Urinary bladder (tissue), 4 donors: ENCODE results near the gene CPSF4L. TPM values are rescaled to one million over a fixed set of nuclear protein-coding genes. Genes with fewer than 3 reads are reported as not detected.
"Not testable (repeated sequence)": the region's sequence is repeated elsewhere in the genome, so short reads cannot be mapped to it uniquely, and the experiment has no call there.

ENCODE experiments used
- DNase-seq: peaks from one replicate; pipeline ENCODE4 v3.0.0-alpha.2; 2015; ENCODE audit errors: extremely low spot score
- H3K27ac ChIP-seq: one replicate; pipeline ENCODE4 v1.5.1; 2013; ENCODE audit warnings: low read depth, mild to moderate bottlenecking, moderate library complexity
- H3K36me3 ChIP-seq: one replicate; pipeline ENCODE4 v1.6.1; 2013; ENCODE audit warnings: mild to moderate bottlenecking, moderate library complexity; ENCODE audit not compliant: insufficient read depth
- H3K4me1 ChIP-seq: one replicate; pipeline ENCODE4 v1.6.1; 2013; ENCODE audit warnings: mild to moderate bottlenecking, moderate library complexity; ENCODE audit not compliant: insufficient read depth
- H3K4me3 ChIP-seq: one replicate; pipeline ENCODE4 v1.5.1; 2013; ENCODE audit warnings: low read depth, low read length
- WGBS: extraction: QIAGEN DNeasy Blood & Tissue Kit; methylation state at CpG from one replicate; pipeline ENCODE4 v1.1.7; 2013; 5-methylcytosine and 5-hydroxymethylcytosine counted together
- polyA plus RNA-seq: library from polyadenylated mRNA; stranded (reverse); fragments of 200-250 nt; gene quantifications from one replicate; pipeline ENCODE4 v1.2.3, GENCODE V29; 2013
- total RNA-seq: library from RNA; depleted of rRNA; stranded (reverse); fragments of >200 nt; gene quantifications from one replicate; pipeline ENCODE4 v1.2.3, GENCODE V29; 2014
- donor health status: healthy with polysubstance abuse.
- donor health status: healthy.

The CPSF4L gene, protein sequence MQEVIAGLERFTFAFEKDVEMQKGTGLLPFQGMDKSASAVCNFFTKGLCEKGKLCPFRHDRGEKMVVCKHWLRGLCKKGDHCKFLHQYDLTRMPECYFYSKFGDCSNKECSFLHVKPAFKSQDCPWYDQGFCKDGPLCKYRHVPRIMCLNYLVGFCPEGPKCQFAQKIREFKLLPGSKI
- total RNA-seq (0.42 TPM), polyA plus RNA-seq (not detected)

DNA sequence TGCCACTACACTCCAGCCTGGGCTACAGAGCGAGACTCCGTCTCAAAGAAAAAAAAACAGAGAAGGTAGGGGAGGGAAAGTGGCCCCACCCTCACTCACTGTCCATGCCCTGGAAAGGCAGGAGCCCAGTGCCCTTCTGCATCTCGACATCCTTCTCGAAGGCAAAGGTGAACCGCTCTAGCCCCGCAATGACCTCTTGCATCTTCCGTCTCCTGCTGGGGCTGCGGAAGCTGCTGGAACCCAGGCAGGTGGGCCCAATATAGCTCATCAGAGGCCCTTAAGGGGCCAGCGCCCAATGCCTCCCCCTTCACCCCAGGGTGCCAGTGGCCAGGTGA is at the start of gene CPSF4L:
Gene CPSF4L, minus strand, starts transcription at position 264 of the 335 bp plus-strand sequence. Its CDS starts 62 bp downstream, at position 202.
- no peak within 1 kb of the TSS for H3K4me3 ChIP-seq
- no peaks in the 10 kb centered on the region for H3K4me1 ChIP-seq
- H3K36me3 ChIP-seq = no peaks in the 10 kb centered on the region
- 96% methylated on average over 9 of the region's 9 CpGs for WGBS
- DNase-seq = no peak
- no peak within 1 kb of the TSS for H3K27ac ChIP-seq

DNA sequence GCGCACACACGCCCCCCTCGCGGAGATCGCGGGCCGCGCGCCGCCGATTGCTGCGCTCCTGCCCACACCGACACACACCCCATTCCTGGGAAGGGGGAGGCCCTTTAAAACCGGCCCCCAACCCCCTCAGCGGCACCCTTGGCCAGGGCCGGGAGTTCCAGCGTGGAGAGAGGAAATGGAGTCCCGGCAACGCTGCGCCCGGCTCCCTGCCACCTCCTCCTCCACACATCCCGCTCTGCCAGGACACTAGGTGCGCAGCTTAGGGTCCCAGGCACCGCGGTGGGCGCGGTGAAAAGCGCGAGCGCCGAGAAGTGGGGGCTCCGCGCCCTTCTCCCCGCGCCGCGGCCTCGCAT is 49.7 kb upstream of the CPSF4L start:
- no peaks in the 10 kb centered on the region for H3K4me1 ChIP-seq
- no peak for DNase-seq
- 0% methylated on average over 38 of the region's 38 CpGs for WGBS
- H3K4me3 ChIP-seq = peak overlapping the region; percentile 94
- H3K27ac ChIP-seq = peak overlapping the region; percentile 99
- H3K36me3 ChIP-seq = no peaks in the 10 kb centered on the region

DNA sequence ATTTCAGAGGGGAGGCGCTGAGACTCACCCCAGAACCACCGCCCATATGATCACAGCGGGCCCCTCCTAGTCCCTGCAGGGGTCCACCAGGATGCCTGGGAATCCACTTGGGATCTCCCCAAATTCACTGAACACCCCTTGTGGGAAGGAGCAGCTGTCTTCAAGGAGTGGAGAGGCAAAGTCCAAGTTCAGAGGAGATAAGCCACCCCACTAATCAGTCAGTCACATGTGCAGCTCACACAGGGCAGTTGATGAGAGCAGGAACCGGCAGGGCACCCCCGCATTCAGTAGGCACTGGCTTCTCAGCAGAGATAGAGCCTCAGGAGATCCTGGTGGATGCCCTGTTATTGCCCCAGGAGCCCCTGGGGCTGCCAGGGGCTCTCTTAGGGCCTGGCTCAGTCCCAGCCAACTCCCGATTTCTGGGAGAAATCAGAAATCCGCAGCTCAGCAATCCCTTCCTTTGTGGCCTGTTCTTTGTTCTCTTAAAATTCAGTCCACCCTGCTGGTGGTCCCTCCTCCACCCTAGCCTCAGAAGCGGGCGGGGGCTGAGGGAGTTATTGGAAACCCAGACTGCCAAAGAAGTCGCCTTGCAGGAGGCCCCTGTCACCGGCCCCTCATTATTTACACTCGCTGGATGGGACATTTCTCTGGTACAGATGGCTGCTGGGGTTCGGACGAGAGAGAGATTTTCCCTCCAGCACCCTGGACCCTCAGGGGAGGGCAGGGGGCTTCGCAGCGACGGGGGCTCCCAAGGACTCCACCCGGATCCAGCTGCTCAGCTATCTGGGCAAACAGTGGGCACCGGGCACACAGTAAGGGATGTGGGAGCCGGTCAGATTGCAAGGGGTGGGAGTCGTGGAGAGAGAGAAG is 48.3 kb upstream of the CPSF4L start:
- DNase-seq = no peak
- 15% methylated on average over 21 of the region's 21 CpGs for WGBS
- H3K36me3 ChIP-seq = no peaks in the 10 kb centered on the region
- H3K27ac ChIP-seq = peak overlapping the region; percentile 92
- peak overlapping the region; percentile 94 for H3K4me3 ChIP-seq
- no peaks in the 10 kb centered on the region for H3K4me1 ChIP-seq

DNA sequence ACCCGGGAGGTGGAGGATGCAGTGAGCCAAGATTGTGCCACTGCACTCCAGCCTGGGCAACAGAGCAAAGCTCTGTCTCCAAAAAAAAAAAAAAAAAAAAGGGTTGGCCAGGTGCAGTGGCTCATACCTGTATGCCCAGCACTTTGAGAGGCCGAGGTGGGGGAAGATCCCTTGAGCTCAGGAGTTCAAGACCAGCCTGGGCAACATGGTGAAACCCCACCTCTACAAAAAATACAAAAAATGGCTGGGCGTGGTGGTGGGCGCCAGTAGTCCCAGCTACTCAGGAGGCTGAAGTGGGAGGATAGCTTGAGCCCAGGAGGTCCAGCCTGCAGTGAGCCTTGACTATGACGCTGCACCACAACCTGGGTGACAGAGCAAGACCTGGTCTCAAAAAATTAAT is 47.3 kb upstream of the CPSF4L start:
- H3K4me1 ChIP-seq, H3K36me3 ChIP-seq, DNase-seq: not testable (repeated sequence)
- WGBS = 69% methylated on average over 5 of the region's 5 CpGs
- H3K27ac ChIP-seq = peak overlapping the region; percentile 44
- H3K4me3 ChIP-seq = peak overlapping the region; percentile 94

DNA sequence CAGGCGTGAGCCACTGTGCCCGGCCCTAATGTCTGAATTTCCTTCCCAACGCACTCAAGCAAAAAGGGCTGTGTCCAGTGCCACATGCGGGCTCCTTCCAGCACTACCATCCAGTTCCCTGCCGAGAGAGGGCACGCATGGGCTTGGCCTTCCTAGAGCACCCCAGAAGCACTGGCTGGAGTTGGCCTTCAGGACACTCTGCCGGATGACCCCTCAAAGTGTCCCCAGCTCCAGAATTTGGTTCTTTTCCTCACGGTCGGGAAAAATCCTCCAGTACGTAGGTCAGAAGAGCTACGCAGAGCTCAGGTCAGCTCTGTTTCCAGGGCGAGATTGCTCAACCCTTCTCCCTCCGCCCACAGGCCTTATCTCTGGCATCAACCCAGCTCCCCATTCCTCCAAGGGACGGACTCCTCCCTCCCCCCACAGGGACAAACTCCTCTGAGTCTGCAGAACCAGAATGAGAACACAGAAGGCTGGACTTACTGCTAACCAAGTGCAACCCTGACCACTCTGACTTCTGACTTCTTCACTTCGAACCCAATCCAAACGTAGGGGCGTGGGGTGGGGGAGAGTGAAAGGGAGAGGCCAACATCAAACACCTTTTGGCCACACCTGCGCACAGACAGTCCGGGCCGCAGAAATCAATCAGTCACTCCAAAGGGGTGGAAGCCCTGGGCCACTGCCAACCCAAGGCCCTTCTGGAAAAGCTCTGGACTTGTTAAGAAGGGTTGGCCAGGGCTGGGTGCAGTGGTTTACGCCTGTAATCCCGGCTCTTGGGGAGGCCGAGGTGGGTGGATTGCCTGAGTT is 46.5 kb upstream of the CPSF4L start:
- H3K4me3 ChIP-seq = peak overlapping the region; percentile 27
- no peak for DNase-seq
- H3K4me1 ChIP-seq = no peaks in the 10 kb centered on the region
- no peaks in the 10 kb centered on the region for H3K36me3 ChIP-seq
- peak overlapping the region; percentile 95 for H3K27ac ChIP-seq
- WGBS = 34% methylated on average over 23 of the region's 23 CpGs

DNA sequence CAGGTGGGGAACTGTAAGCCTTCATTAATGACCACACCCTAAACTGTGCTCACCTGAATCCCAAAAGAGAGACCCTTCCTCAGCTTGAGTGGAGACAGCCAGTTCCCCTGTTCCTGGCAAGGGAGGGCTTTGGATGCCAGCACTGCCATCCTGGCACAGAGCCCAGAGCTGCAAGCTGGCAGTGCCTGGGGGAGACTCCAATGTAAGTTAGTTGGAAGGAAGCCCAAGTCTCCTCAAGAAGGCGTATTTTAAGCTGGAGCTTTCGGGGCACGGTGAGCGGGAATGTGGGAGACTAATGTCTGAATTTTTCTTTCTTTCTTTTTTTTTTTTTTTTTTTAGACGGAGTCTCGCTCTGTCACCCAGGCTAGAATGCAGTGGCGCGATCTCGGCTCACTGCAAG is 45.5 kb upstream of the CPSF4L start:
- Histone ChIP-seq H3K4me3 (no peak overlapping the region), H3K27ac (peak overlapping the region; percentile 62), H3K36me3 (no peaks in the 10 kb centered on the region), H3K4me1 (no peaks in the 10 kb centered on the region)
- WGBS = 76% methylated on average over 8 of the region's 9 CpGs
- no peak for DNase-seq

DNA sequence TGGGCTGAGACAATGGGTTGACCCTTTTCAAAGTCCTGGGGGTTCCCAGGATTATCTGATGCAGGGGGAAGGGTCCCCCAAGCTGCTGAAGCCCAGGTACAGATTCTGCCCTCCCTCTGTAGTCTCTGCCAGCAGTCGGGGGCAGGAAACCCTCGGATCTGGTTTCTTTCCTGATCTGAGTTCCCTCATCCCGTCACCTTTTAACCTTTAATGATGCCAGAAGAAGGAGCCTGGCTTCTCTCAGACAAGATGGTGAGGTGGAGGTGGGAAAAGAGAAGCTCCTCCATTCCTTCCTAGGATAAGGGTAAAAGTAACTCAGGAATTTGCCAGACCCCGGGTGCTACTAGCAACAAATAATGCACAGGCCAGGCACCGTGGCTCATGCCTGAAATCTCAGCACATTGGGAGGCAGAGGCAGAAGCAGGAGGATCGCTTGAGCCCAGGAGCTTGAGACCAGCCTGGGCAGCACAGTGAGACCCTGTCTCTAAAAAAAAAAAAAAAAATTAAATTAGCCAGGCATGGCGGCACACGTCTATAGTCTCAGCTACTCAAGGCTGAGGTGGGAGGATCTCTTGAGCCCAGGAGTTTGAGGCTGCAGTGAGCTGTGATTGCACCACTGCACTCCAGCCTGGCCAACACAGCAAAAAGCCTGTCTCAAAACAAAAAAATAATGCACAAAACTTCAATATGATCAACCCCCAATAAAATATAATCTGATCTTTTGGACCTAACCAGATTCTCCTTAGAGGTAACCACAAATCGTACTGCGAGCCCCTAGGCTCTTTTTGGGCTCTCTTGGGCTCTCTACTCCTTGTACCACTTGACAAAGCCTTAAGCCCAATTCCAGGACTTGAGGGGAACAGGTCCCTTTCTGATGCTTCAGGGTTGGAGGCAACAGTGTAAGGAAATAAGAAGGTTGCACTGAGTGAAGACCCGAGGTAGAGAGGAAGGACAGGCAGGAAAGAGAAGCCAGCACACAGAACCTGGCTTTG is 44.5 kb upstream of the CPSF4L start:
- 52% methylated on average over 11 of the region's 11 CpGs for WGBS
- DNase-seq = no peak
- H3K4me1 ChIP-seq = no peaks in the 10 kb centered on the region
- H3K27ac ChIP-seq = peak overlapping the region; percentile 90
- H3K36me3 ChIP-seq = no peaks in the 10 kb centered on the region
- H3K4me3 ChIP-seq = no peak overlapping the region

DNA sequence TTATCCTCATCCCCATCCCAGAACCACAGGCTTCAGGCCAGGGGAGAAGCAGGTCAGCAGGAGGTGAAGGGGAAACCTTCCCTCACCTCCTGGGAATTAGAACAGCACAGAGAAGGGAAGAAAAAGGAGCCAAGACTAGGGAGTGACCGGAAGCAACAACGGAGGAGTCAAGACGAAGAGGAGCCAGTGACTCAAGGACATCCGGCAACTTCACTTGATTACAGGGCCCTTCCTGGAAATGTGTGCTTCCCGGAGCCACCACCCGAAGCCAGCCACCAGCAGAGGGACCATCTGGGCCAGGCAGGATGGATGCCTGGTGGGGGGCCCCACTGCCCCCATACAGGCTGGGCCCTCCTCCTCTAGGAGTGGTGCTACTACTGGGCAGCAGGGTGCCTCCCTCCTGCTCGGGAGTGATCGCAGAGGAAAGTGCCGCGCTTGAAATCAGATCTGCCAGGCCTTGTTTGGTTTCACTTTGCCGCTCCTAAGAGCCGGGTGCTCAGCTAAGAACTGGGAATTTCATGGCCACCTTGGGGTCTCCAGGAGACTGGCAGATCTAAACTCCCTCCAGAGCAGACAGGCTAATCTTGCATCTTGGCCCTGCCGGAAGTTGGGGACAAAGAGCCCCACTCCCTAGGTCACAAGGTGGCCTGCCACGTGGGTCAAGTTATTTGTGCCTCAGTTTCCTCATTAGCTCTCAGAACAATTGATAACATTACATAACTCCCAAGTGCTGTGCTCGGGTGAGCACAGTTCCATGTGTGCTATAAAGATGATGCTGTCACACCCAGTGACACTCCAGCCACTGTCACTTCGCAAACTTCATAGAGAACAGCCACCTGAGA is 43.5 kb upstream of the CPSF4L start:
- no peak overlapping the region for H3K4me3 ChIP-seq
- H3K4me1 ChIP-seq = no peaks in the 10 kb centered on the region
- peak overlapping the region; percentile 90 for H3K27ac ChIP-seq
- no peak for DNase-seq
- H3K36me3 ChIP-seq = no peaks in the 10 kb centered on the region
- 13% methylated on average over 16 of the region's 16 CpGs for WGBS

DNA sequence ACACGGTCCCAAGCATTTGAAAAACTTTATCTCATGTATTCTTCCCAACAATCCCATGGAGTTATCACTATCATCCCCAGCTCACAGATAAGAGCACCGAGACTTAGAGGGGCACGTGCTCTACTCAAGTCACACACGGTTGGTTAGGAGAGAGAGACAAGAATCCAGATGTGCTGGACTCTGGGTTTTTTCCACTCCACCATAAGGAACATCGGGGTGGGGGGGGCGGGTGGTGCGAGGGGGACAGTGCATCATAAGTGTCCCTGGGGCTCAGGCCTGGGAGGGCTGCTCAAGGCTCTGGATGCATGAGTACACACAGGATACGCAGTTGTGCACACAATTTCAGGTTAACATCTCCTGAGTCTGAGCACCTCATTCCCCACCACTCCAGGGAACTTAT is 42.8 kb upstream of the CPSF4L start:
- Histone ChIP-seq H3K4me3 (no peak overlapping the region), H3K36me3 (no peaks in the 10 kb centered on the region), H3K27ac (peak overlapping the region; percentile 90), H3K4me1 (no peaks in the 10 kb centered on the region)
- no peak for DNase-seq
- WGBS = 34% methylated on average over 8 of the region's 8 CpGs

DNA sequence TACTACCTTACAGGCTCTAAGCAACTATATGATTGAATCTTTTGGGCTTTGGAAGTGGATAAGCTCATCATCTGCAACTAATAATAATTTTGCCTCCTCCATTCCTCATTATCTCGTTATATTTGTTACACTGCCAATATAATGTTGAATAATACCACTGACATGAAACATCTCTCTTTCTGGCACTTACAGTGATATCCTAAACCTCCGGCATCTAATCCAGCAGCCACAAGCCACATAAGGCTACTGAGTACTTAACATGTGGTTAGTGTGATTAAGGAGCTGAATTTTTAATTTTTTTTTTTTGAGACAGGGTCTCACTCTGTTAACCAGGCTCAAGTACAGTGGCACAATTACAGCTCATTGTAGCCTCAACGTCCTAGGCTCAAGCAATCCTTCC is 40.5 kb upstream of the CPSF4L start:
- no peak for DNase-seq
- Histone ChIP-seq H3K27ac (no peak overlapping the region), H3K4me3 (no peak overlapping the region), H3K36me3 (no peaks in the 10 kb centered on the region), H3K4me1 (no peaks in the 10 kb centered on the region)
- WGBS = 47% methylated on average over 3 of the region's 3 CpGs

DNA sequence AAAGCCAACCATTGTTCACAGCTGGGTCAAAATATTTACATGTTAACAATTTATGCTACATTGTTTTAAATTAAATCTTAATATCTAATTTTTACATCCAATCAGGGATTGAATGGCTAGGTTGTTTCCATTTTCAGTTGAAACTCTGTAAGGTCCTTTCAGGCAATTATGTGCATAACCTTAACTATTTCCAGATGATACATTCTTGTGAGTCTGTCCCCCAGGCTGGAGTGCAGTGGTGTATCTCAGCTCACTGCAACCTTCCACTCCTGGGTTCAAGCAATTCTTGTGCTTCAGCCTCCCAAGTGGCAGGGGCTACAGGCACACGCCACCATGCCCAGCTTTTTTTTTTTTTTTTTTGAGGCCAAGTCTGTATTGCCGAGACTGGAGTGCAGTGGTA is 39.7 kb upstream of the CPSF4L start:
- WGBS = 93% methylated on average over 2 of the region's 2 CpGs
- Histone ChIP-seq H3K27ac (no peak overlapping the region), H3K36me3 (no peaks in the 10 kb centered on the region), H3K4me3 (no peak overlapping the region), H3K4me1 (no peaks in the 10 kb centered on the region)
- no peak for DNase-seq

DNA sequence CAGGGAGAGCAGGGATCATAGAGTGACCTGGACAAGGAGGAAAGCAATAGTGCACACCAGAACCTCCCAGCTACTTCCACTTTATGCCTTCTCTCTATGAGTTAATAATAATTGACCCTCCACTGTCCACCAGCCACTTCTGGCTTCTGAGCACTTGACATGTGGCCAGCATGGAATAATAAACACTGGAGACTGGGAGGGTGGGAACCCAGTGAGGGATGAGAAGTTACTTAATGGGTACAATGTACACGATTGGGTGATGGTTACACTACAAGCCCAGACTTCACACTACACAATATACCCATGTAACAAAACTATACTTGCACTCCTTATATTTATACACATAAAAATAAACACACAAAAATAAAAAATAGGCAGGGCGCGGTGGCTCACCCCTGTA is 38.7 kb upstream of the CPSF4L start:
- Histone ChIP-seq H3K27ac (no peak overlapping the region), H3K4me1 (no peaks in the 10 kb centered on the region), H3K36me3 (no peaks in the 10 kb centered on the region), H3K4me3 (no peak overlapping the region)
- WGBS = 86% methylated on average over 3 of the region's 3 CpGs
- DNase-seq = no peak
